HG02981 (cell line): Measurements from ENCODE around the gene ELOA2.
"Not testable (repeated sequence)": the region's sequence is repeated elsewhere in the genome, so short reads cannot be mapped to it uniquely, and the experiment has no call there.

Source experiments
- ATAC-seq: cut with Tn5 transposase; IDR thresholded peaks from one replicate; pipeline ENCODE4 v1.9.1; 2021; ENCODE audit warnings: mild to moderate bottlenecking, moderate library complexity; ENCODE audit not compliant: unreplicated experiment

The ELOA2 gene, protein sequence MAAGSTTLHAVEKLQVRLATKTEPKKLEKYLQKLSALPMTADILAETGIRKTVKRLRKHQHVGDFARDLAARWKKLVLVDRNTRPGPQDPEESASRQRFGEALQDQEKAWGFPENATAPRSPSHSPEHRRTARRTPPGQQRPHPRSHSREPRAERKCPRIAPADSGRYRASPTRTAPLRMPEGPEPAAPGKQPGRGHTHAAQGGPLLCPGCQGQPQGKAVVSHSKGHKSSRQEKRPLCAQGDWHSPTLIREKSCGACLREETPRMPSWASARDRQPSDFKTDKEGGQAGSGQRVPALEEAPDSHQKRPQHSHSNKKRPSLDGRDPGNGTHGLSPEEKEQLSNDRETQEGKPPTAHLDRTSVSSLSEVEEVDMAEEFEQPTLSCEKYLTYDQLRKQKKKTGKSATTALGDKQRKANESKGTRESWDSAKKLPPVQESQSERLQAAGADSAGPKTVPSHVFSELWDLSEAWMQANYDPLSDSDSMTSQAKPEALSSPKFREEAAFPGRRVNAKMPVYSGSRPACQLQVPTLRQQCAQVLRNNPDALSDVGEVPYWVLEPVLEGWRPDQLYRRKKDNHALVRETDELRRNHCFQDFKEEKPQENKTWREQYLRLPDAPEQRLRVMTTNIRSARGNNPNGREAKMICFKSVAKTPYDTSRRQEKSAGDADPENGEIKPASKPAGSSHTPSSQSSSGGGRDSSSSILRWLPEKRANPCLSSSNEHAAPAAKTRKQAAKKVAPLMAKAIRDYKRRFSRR

DNA sequence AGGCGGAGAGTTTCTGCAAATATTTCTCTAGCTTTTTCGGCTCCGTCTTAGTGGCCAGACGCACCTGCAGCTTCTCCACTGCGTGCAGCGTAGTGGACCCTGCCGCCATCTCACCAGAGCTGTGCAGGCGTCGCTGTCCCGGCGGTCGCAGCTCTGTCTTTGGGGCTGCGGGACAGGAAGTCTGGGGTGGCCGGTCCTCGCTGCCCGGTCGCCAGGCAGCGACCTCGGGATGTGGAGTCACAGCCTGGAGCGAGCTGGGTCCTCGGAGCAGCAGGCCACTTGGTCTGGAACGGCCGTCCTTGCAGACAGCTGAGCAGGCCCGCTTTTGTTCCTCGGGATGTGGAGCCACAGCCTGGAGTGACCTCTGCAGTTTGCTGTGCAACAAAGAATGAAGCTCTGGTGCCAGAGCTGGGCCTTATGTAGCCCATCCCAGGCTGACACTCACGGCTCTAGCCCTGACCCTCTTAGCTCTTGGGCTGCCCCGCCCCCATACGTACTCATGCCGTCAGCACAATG is at the start of gene ELOA2:
Gene ELOA2 (minus strand): TSS at position 466 of the 516 bp plus-strand sequence. CDS start 357 bp downstream, at position 109.
- ATAC-seq, result no peak

GRCh38 chr18:47081578-47081977 is 46.2 kb upstream of the ELOA2 start:
- ATAC-seq, result no peak

- no peak for ATAC-seq
These were observed 45.5 kb upstream of the ELOA2 start for GRCh38 chr18:47080872-47081271.

GRCh38 chr18:47077111-47077510 is 41.7 kb upstream of the ELOA2 start:
- no peak for ATAC-seq

GRCh38 chr18:47075098-47075883 is 39.9 kb upstream of the ELOA2 start:
- no peak for ATAC-seq

DNA sequence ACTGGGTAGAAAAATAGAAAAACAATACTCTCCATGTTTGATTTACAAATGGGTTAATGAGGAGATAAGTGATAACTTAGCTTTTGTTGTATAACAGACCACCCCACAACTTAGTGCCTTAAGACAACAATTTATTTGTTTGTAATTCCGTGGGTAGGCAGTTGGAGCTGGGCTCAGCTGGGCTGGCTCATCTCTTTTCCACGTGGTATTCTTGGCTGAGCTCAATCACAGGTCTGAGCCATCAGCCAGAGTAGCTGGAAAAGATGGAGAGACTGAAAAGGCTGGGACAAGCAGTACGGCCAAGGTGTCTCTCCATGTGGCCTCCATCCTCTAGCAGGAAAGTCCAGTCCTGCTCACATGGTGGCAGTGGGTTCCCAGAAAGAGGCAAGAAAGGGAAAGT is 32.2 kb upstream of the ELOA2 start:
- ATAC-seq, result no peak

- no peak for ATAC-seq
These were observed 27.7 kb upstream of the ELOA2 start for GRCh38 chr18:47063096-47063495.

- ATAC-seq, result no peak
These were observed 27.1 kb upstream of the ELOA2 start for GRCh38 chr18:47062471-47062870.

GRCh38 chr18:47054369-47054768 is 18.9 kb upstream of the ELOA2 start:
- no peak for ATAC-seq

GRCh38 chr18:47050468-47050867 is 15.0 kb upstream of the ELOA2 start:
- no peak for ATAC-seq

GRCh38 chr18:47040982-47041381 is 5.6 kb upstream of the ELOA2 start:
- no peak for ATAC-seq

GRCh38 chr18:47036927-47037578 is 1.6 kb upstream of the ELOA2 start:
- ATAC-seq, result no peak

DNA sequence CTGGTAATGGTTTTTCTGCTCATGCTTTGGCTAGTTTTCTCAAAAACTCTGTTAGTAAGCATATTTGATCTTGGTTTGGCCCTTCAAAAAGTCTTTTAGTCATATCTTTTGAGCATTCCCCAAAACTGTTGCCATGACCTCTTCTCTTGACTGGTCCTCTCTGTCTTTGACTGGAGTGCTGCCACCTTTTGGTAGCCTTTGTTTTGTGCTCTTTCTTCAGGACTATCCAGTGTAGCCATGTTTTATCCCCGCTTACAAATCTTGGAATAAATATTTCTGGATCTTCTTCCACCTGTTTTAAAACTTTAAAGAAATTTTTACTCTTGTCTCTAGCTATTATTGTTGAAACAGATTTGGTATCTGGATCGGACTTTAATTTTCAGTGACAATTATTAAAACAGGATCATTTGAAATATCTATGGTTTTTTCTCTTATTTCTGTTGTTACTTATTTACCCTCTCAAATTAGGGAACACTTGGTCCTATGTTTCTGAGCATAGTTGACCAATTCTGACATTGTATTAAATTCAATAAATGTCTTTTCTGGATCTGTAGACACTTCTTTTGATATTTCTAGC is 965 bp upstream of the ELOA2 start:
- ATAC-seq, result no peak

DNA sequence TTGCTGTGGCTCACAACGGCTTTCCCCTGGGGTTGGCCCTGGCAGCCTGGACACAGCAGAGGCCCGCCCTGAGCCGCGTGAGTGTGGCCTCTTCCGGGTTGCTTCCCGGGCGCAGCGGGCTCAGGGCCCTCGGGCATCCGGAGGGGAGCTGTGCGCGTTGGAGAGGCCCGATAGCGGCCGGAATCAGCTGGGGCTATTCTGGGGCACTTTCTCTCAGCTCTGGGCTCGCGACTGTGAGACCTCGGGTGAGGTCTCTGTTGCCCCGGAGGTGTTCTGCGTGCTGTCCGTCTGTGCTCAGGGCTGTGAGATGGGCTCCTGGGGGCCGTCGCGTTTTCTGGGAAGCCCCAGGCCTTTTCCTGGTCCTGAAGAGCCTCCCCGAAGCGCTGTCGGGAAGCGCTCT is 830 bp downstream of the ELOA2 start:
- not testable (repeated sequence) for ATAC-seq

DNA sequence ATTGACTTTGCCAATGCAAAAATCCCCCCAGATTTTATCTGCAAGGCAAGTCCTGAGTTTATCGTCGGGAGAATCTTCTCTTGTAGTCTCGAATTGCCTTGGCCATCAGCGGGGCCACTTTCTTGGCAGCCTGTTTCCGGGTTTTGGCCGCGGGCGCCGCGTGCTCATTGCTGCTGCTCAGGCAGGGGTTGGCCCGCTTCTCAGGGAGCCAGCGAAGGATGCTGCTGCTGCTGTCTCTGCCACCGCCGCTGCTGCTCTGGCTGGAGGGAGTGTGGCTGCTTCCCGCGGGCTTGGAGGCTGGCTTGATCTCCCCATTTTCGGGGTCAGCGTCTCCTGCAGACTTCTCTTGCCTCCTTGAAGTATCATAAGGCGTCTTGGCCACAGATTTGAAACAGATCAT is 2.5 kb downstream of the ELOA2 start:
- no peak for ATAC-seq

DNA sequence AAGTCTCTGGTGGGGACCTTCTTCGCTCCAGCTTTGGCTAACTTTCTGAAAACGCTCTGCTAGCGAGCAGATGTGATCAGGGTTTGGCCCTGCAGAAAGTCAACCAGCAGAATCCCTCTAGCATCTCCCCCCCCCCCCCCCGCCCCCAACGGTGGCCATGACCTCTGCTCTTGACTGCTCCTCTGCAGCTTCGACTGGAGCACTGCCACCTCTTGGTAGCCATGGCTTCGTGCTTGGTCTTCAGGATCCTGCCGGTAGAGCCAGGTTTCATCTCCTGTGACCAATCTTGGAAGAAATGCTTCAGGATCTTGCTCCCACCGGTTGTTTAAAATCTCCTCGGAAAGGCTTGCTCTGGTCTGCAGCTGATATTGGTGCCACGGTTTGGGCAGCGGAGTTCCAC is 4.5 kb downstream of the ELOA2 start:
- not testable (repeated sequence) for ATAC-seq

GRCh38 chr18:47029684-47030353 is 5.6 kb downstream of the ELOA2 start:
- not testable (repeated sequence) for ATAC-seq

DNA sequence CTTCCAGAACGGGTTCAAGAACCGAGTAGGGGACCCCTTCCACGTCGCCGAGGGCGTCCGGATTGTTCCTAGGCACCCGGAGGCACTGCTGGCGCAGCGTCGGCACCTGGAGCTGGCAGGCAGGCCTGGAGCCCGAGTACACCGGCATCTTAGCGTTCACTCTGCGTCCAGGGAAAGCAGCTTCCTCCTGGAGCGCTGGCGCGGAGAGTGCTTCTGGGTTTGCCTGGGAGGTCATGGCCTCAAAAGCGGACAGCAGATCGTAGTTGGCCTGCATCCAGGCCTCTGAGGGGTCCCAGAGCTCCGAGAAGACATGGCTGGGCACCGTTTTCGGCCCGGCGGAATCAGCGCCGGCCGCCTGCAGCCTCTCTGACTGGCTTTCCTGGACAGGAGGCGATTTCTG is 6.7 kb downstream of the ELOA2 start:
- not testable (repeated sequence) for ATAC-seq

DNA sequence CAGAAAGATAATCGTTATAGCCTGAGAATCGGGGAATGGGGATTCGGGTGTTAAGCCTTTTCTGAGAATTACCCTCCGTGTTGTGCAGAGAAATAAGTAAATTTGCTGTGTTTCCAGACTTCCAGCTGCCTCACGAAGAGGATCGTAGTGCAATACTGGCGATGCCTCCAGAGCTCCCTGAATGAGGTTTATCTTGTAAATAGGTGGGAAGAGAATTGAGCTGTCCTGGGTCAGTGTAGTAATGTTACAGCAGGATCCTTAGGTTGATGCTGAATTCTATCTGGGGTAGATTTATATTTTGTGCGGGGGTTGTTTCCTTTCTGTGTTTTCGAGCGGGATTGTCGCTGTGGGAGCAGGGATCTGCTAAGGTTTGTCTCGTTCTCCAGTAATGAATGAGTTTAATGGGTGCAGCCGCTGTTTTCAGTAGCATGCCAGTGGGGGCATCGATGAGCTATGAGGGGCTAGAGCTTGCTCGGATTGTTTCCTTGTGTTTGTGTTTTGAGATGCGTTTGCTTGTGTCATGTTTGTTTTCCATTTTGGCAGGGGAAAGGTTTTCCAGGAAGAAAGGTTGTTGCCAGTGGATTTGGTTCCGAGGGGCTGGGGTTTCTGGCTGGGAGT is 9.8 kb downstream of the ELOA2 start:
- ATAC-seq, result not testable (repeated sequence)
